HEK293 (cell line): ENCODE measurements around the gene ARHGEF28.

Experiments
- KLF10 ChIP-seq: fragments of 450-650 bp; IDR thresholded peaks from 2 replicates; pipeline ENCODE4 v1.5.1; 2018; ENCODE audit warnings: missing biosample characterization, mild to moderate bottlenecking, missing genetic modification characterization
- TCF7L2 ChIP-seq: IDR thresholded peaks from 2 replicates; pipeline ENCODE4 v1.6.1; 2011; ENCODE audit warnings: low read depth, mild to moderate bottlenecking, inconsistent platforms, low read length, moderate library complexity, borderline replicate concordance
- ZBTB26 ChIP-seq: fragments of 450-650 bp; formaldehyde crosslinking; optimal IDR thresholded peaks from 2 replicates; pipeline ENCODE3; 2016; ENCODE audit warnings: missing biosample characterization, mild to moderate bottlenecking, missing genetic modification characterization
- ZBTB8A ChIP-seq: fragments of 450-650 bp; formaldehyde crosslinking; IDR thresholded peaks from 2 replicates; pipeline ENCODE4 v1.5.1; 2016; ENCODE audit warnings: missing biosample characterization, missing genetic modification characterization
- ZNF114 ChIP-seq: fragments of 450-650 bp; formaldehyde crosslinking; IDR thresholded peaks from 2 replicates; pipeline ENCODE4 v1.5.0; 2017; ENCODE audit warnings: missing biosample characterization, missing genetic modification characterization
- ZNF223 ChIP-seq: fragments of 450-650 bp; formaldehyde crosslinking; IDR thresholded peaks from 2 replicates; pipeline ENCODE4 v1.5.1; 2016; ENCODE audit warnings: missing biosample characterization, missing genetic modification characterization
- ZNF24 ChIP-seq: fragments of 450-650 bp; formaldehyde crosslinking; IDR thresholded peaks from 2 replicates; pipeline ENCODE4 v1.5.1; 2016; ENCODE audit warnings: missing biosample characterization, missing genetic modification characterization
- ZNF555 ChIP-seq: fragments of 450-650 bp; formaldehyde crosslinking; conservative IDR thresholded peaks from 2 replicates; pipeline ENCODE4 v1.5.1; 2017; ENCODE audit warnings: missing biosample characterization, mild to moderate bottlenecking, missing genetic modification characterization, inconsistent platforms
- ZNF629 ChIP-seq: fragments of 450-650 bp; formaldehyde crosslinking; IDR thresholded peaks from 2 replicates; pipeline ENCODE4 v1.5.1; 2017; ENCODE audit warnings: missing biosample characterization, missing genetic modification characterization
- ZNF639 ChIP-seq: fragments of 450-650 bp; formaldehyde crosslinking; IDR thresholded peaks from 2 replicates; pipeline ENCODE4 v1.5.1; 2016; ENCODE audit warnings: missing biosample characterization, missing genetic modification characterization
- ZNF777 ChIP-seq: fragments of 450-650 bp; formaldehyde crosslinking; IDR thresholded peaks from 2 replicates; pipeline ENCODE4 v1.5.1; 2017; ENCODE audit warnings: missing biosample characterization, missing genetic modification characterization, borderline replicate concordance
- ZNF785 ChIP-seq: fragments of 450-650 bp; formaldehyde crosslinking; IDR thresholded peaks from 2 replicates; pipeline ENCODE4 v1.5.1; 2016; ENCODE audit warnings: missing biosample characterization, missing genetic modification characterization
- ZSCAN30 ChIP-seq: fragments of 450-650 bp; IDR thresholded peaks from 2 replicates; pipeline ENCODE4 v1.5.1; 2018; ENCODE audit warnings: missing biosample characterization, mild to moderate bottlenecking, missing genetic modification characterization, moderate library complexity
- TF ChIP-seq, protein P1 (sequence below): fragments of 450-650 bp; formaldehyde crosslinking; IDR thresholded peaks from 2 replicates; pipeline ENCODE4 v1.5.1; 2016; ENCODE audit warnings: missing biosample characterization, missing genetic modification characterization

DNA sequence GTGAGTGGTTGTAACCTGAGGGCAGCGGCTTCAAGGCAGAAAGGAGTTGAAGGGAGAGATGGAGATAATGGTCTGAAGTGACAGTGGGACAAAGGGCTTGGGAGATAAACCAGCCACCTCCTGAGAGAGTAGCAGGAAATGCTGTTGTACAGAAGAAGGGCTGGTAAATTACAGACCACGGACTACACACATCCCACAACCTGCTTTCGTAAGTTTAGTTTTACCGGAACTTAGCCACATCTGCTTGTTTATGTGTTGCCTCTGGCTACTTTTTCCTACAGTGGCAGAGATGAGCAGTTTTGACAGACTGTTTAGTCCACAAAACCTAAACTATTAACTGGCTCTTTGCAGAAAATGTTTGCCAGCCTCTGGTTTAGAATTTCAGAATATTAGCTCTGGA is 269.5 kb downstream of the ARHGEF28 start:
- TF ChIP-seq ZNF785 (tag by site-specific recombination) (no peak), ZNF24 (no peak), ZNF639 (no peak), TCF7L2 (no peak), ZBTB8A (tag by site-specific recombination) (no peak), ZNF114 (tag by site-specific recombination) (no peak), ZNF555 (tag by site-specific recombination) (no peak), ZSCAN30 (no peak), ZNF223 (tag by site-specific recombination) (no peak), KLF10 (tag by site-specific recombination) (no peak), ZBTB26 (no peak), ZNF777 (tag by site-specific recombination) (no peak), ZNF629 (tag by site-specific recombination) (no peak)
- TF ChIP-seq, protein P1, sequence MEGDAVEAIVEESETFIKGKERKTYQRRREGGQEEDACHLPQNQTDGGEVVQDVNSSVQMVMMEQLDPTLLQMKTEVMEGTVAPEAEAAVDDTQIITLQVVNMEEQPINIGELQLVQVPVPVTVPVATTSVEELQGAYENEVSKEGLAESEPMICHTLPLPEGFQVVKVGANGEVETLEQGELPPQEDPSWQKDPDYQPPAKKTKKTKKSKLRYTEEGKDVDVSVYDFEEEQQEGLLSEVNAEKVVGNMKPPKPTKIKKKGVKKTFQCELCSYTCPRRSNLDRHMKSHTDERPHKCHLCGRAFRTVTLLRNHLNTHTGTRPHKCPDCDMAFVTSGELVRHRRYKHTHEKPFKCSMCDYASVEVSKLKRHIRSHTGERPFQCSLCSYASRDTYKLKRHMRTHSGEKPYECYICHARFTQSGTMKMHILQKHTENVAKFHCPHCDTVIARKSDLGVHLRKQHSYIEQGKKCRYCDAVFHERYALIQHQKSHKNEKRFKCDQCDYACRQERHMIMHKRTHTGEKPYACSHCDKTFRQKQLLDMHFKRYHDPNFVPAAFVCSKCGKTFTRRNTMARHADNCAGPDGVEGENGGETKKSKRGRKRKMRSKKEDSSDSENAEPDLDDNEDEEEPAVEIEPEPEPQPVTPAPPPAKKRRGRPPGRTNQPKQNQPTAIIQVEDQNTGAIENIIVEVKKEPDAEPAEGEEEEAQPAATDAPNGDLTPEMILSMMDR (tag by site-specific recombination), result no peak
